Neuron (in vitro differentiated cells): ENCODE results near the gene SLC29A3.

Source experiments
- H2AFZ ChIP-seq: one replicate; pipeline ENCODE4 v1.6.1; 2013; ENCODE audit warnings: low read depth, mild to moderate bottlenecking, inconsistent platforms, low read length, moderate library complexity
- H3K27me3 ChIP-seq: one replicate; pipeline ENCODE4 v1.6.1; 2013; ENCODE audit warnings: low read length; ENCODE audit not compliant: insufficient read depth
- H3K36me3 ChIP-seq: one replicate; pipeline ENCODE4 v1.6.1; 2013; ENCODE audit warnings: low read length; ENCODE audit not compliant: insufficient read depth
- H3K4me1 ChIP-seq: one replicate; pipeline ENCODE4 v1.6.1; 2013; ENCODE audit warnings: low read length; ENCODE audit not compliant: insufficient read depth
- H3K4me3 ChIP-seq: 2 replicates; pipeline ENCODE4 v1.5.1; 2013; ENCODE audit warnings: mild to moderate bottlenecking, low read length, moderate library complexity
- H3K9me3 ChIP-seq: one replicate; pipeline ENCODE4 v1.6.1; 2013; ENCODE audit warnings: low read length

The SLC29A3 gene

GRCh38 chr10:71297343-71297742, 21.7 kb upstream of the SLC29A3 start:
- H3K9me3 ChIP-seq, result no peaks in the 10 kb centered on the region
- no peaks in the 10 kb centered on the region for H3K4me1 ChIP-seq
- H2AFZ ChIP-seq, result no peak overlapping the region
- H3K4me3 ChIP-seq, result no peak overlapping the region
- H3K36me3 ChIP-seq, result no peaks in the 10 kb centered on the region
- H3K27me3 ChIP-seq, result peaks cover 16% of the 10 kb centered on the region

GRCh38 chr10:71299071-71299785, 19.8 kb upstream of the SLC29A3 start:
- H3K4me3 ChIP-seq, result no peak overlapping the region
- no peak overlapping the region for H2AFZ ChIP-seq
- H3K9me3 ChIP-seq, result no peaks in the 10 kb centered on the region
- no peaks in the 10 kb centered on the region for H3K4me1 ChIP-seq
- no peaks in the 10 kb centered on the region for H3K36me3 ChIP-seq
- H3K27me3 ChIP-seq, result peaks cover 13% of the 10 kb centered on the region

DNA sequence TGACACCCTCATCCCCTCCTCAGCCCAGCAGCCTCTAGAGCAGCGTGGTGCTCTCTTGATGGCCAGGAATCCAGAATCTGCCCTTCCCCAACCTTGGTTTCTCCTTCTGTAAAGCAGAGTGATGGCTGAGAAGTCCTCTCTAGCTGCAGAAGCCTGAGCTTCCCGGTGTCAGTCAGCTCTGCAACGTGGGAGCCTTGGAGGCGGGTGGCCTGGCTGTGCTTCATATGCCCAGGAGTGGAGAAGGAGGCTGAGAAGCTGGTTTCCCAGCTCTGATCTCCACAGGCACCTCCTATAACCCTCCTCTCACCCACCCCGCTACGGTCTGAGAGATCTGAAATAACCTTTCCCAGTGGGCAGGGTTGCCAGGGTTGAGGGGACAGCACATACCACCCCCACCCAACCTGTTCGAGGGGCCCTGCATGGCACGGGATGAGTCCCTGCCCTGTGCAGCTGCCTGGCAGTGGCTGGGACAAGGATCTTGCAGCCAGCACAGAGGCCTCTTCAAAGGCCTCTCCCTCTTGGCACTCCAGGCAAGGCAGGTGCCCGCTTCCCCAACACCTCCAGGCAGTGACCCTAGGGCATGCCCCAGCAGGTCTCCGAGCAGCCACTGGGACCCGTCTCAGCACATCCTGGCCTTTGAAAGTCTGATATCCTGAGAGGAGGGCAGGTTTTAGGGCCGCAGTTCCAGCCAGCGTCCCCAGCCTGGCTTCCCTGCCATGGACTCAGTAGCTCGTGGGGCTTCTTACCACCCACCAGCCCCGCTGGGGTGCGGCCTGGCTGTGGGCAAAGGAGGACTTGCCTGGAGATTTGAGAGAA, 18.3 kb upstream of the SLC29A3 start:
- Histone ChIP-seq H3K9me3 (no peaks in the 10 kb centered on the region), H2AFZ (no peak overlapping the region), H3K4me1 (no peaks in the 10 kb centered on the region), H3K27me3 (peaks cover 13% of the 10 kb centered on the region), H3K4me3 (no peak overlapping the region), H3K36me3 (no peaks in the 10 kb centered on the region)

- H3K4me3 ChIP-seq, result no peak overlapping the region
- no peaks in the 10 kb centered on the region for H3K36me3 ChIP-seq
- H2AFZ ChIP-seq, result no peak overlapping the region
- no peaks in the 10 kb centered on the region for H3K9me3 ChIP-seq
- H3K27me3 ChIP-seq, result peaks cover 8% of the 10 kb centered on the region
- H3K4me1 ChIP-seq, result no peaks in the 10 kb centered on the region
These were observed 17.6 kb upstream of the SLC29A3 start for GRCh38 chr10:71301371-71301916.

- H3K4me1 ChIP-seq, result no peaks in the 10 kb centered on the region
- no peak overlapping the region for H3K4me3 ChIP-seq
- no peaks in the 10 kb centered on the region for H3K9me3 ChIP-seq
- H2AFZ ChIP-seq, result no peak overlapping the region
- H3K36me3 ChIP-seq, result no peaks in the 10 kb centered on the region
- H3K27me3 ChIP-seq, result peaks cover 7% of the 10 kb centered on the region
These were observed 16.6 kb upstream of the SLC29A3 start for GRCh38 chr10:71302451-71302850.

DNA sequence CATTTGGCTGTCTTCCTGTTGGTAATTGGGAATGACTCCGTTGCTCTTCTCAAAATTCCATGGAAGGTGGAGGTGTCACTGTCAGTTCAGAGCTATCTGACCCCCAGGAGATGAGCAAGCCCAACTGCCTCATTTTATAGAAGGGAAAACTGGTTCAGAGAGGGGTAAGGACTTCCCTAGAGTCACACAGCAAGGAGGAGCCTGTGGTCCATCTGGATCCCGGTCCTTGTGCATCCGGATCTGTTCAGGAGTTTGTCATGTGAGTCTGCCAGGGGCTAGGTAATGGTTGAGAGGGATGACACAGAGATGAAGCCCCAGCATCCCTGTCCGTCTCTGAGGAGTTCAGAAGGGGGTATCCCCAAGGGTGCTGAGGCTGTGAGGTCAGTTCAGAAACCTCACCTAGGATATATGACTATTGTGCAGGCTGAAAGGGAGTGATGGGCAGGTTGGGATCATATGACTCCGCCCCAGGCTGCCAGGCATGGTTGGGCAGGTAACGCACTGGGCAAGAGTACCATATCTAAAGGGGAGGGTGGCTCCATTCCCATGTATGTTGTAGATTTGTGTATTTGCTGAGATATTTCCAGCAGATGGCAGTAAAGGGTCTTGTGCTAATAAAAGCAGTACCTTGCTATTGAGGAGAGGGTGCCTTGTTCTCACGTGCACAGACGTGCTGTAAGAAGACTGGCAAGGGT, 16.0 kb upstream of the SLC29A3 start:
- Histone ChIP-seq H3K4me1 (no peaks in the 10 kb centered on the region), H3K36me3 (no peaks in the 10 kb centered on the region), H2AFZ (no peak overlapping the region), H3K27me3 (peaks cover 7% of the 10 kb centered on the region), H3K4me3 (no peak overlapping the region), H3K9me3 (no peaks in the 10 kb centered on the region)

GRCh38 chr10:71303569-71303907, 15.5 kb upstream of the SLC29A3 start:
- Histone ChIP-seq H3K9me3 (no peaks in the 10 kb centered on the region), H3K36me3 (no peaks in the 10 kb centered on the region), H3K27me3 (peaks cover 7% of the 10 kb centered on the region), H2AFZ (no peak overlapping the region), H3K4me3 (no peak overlapping the region), H3K4me1 (no peaks in the 10 kb centered on the region)

DNA sequence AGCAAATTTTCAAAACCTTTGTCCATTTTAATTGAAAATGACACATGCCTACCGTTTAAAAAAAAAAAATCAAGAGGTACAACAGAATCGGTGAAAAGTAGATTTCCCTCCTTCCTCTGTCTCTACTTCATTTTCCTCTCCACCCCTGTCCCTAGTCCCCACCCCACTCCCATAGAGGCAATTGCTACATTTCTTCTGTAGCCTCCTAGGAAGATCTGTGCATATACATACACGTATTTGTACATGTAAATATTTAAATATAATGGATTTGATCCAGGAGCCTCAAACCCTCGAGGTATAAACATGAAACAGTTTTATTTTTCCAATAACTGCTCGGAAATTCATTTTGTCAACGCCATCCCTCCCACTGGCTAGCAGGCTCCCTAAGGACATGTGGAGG, 14.1 kb upstream of the SLC29A3 start:
- H2AFZ ChIP-seq, result no peak overlapping the region
- no peaks in the 10 kb centered on the region for H3K36me3 ChIP-seq
- no peak overlapping the region for H3K4me3 ChIP-seq
- H3K9me3 ChIP-seq, result no peaks in the 10 kb centered on the region
- H3K4me1 ChIP-seq, result no peaks in the 10 kb centered on the region
- H3K27me3 ChIP-seq, result peaks cover 3% of the 10 kb centered on the region

DNA sequence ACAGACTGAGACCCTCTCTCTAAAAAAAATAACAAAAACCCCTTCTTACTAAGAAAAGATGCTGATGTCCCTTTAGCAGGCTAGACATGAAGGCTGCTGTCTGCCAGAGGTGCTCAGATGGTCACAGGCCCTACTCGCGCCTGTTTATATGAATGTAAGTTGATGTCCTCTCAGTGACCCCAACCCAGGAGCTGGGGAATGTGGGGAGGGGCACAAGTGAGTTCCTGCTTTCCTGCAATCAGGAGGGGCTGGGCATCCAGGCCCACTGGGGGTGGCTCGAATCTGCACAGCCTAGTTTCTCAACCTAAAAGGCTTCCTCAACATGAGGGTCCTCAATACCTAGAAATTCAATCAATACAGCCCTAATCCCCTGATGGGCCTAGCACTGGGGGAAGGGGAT, 12.1 kb upstream of the SLC29A3 start:
- Histone ChIP-seq H2AFZ (no peak overlapping the region), H3K4me3 (no peak overlapping the region), H3K27me3 (peaks cover 2% of the 10 kb centered on the region), H3K9me3 (no peaks in the 10 kb centered on the region), H3K36me3 (no peaks in the 10 kb centered on the region), H3K4me1 (no peaks in the 10 kb centered on the region)

GRCh38 chr10:71307469-71308085, 11.5 kb upstream of the SLC29A3 start:
- H3K9me3 ChIP-seq, result no peaks in the 10 kb centered on the region
- H3K27me3 ChIP-seq, result peaks cover 2% of the 10 kb centered on the region
- no peaks in the 10 kb centered on the region for H3K4me1 ChIP-seq
- H2AFZ ChIP-seq, result no peak overlapping the region
- no peaks in the 10 kb centered on the region for H3K36me3 ChIP-seq
- no peak overlapping the region for H3K4me3 ChIP-seq

GRCh38 chr10:71308244-71308643, 10.8 kb upstream of the SLC29A3 start:
- Histone ChIP-seq H3K4me1 (no peaks in the 10 kb centered on the region), H3K4me3 (no peak overlapping the region), H2AFZ (no peak overlapping the region), H3K36me3 (no peaks in the 10 kb centered on the region), H3K9me3 (no peaks in the 10 kb centered on the region), H3K27me3 (peaks cover 2% of the 10 kb centered on the region)

DNA sequence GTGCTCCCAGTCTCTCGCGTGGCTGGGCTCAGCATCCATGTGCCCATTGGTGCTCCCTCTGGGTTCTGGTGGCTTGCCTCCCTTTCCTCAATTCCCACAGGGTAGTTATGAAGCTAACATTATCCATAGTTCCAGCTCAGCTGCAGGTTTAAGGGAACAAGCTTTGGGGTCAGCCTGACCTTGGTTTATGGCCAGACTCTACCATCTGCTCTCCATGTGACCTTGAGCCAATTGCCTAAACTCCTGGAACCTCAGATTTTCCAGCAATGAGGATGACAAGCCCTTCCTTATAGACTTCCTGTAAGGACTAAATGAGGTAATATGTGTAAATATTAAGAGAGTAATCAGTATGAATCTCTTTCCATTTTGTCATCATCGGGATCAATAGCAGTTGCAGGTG, 10.1 kb upstream of the SLC29A3 start:
- Histone ChIP-seq H3K4me3 (no peak overlapping the region), H3K36me3 (no peaks in the 10 kb centered on the region), H2AFZ (no peak overlapping the region), H3K27me3 (peaks cover 2% of the 10 kb centered on the region), H3K9me3 (no peaks in the 10 kb centered on the region), H3K4me1 (no peaks in the 10 kb centered on the region)

- no peak overlapping the region for H2AFZ ChIP-seq
- H3K9me3 ChIP-seq, result no peaks in the 10 kb centered on the region
- no peaks in the 10 kb centered on the region for H3K36me3 ChIP-seq
- no peak overlapping the region for H3K4me3 ChIP-seq
- H3K27me3 ChIP-seq, result peaks cover 2% of the 10 kb centered on the region
- no peaks in the 10 kb centered on the region for H3K4me1 ChIP-seq
These were observed 9.1 kb upstream of the SLC29A3 start for GRCh38 chr10:71309919-71310318.
